PC-3 (cell line): Measurements from ENCODE around the gene TMEM38B. TPM values are rescaled to one million over a fixed set of nuclear protein-coding genes. Genes with fewer than 3 reads are reported as not detected.

Source experiments
- ATAC-seq: fragments of 200-7000 bp; cut with Tn5 transposase; 2 replicates; pipeline ENCODE4 v1.9.1; 2020; ENCODE audit warnings: mild to moderate bottlenecking, moderate library complexity
- BruUV-seq: library from RNA; stranded (reverse); fragments of 400-500 nt; replicated peaks from 2 replicates; lab custom pipeline; 2021; lab: Mats Ljungman, UMichigan
- CTCF ChIA-PET: fragments of 300-600 bp; sonication (Branson Sonifier 250); formaldehyde crosslinking; loops from one replicate; lab custom pipeline; 2022; ENCODE audit warnings: antibody characterized with exemption; lab: Charles Lee
- POLR2A ChIA-PET: fragments of 300-600 bp; sonication (Branson Sonifier 250); formaldehyde crosslinking; loops from one replicate; lab custom pipeline; 2022; ENCODE audit warnings: antibody characterized with exemption; ENCODE audit not compliant: unreplicated experiment; lab: Charles Lee
- DNase-seq: peaks from one replicate; pipeline ENCODE4 v3.0.0-alpha.2; 2015
- H2AFZ ChIP-seq: fragments of 300-600 bp; sonication (generic); 2 replicates; pipeline ENCODE4 v1.6.0; 2016; ENCODE audit warnings: antibody characterized with exemption, low read length
- H3F3A ChIP-seq: fragments of 300-600 bp; sonication (generic); one replicate; pipeline ENCODE4 v1.6.0; 2017; ENCODE audit warnings: antibody characterized with exemption, low read length, control low read depth, mild to moderate bottlenecking; ENCODE audit not compliant: unreplicated experiment
- H3K27ac ChIP-seq: fragments of 300-600 bp; sonication (generic); 2 replicates; pipeline ENCODE4 v1.5.1; 2016; ENCODE audit warnings: mild to moderate bottlenecking, low read length
- H3K27me3 ChIP-seq: fragments of 300-600 bp; sonication (generic); 2 replicates; pipeline ENCODE4 v1.6.1; 2016; ENCODE audit warnings: low read length, mixed read lengths
- H3K36me3 ChIP-seq: fragments of 300-600 bp; sonication (generic); 2 replicates; pipeline ENCODE4 v1.6.1; 2016; ENCODE audit warnings: low read depth, mixed run types, low read length, mixed read lengths
- H3K4me1 ChIP-seq: fragments of 300-600 bp; sonication (generic); 2 replicates; pipeline ENCODE4 v1.5.1; 2016; ENCODE audit warnings: low read length; ENCODE audit not compliant: insufficient read depth
- H3K4me2 ChIP-seq: fragments of 300-600 bp; sonication (generic); 2 replicates; pipeline ENCODE4 v1.6.0; 2016; ENCODE audit warnings: low read length
- H3K4me3 ChIP-seq: fragments of 300-600 bp; sonication (generic); 2 replicates; pipeline ENCODE4 v1.5.1; 2016; ENCODE audit warnings: mild to moderate bottlenecking, low read length, mixed read lengths
- H3K79me2 ChIP-seq: fragments of 300-600 bp; sonication (generic); 2 replicates; pipeline ENCODE4 v1.6.1; 2017; ENCODE audit warnings: low read length, mixed read lengths
- H3K9ac ChIP-seq: fragments of 300-600 bp; sonication (generic); 2 replicates; pipeline ENCODE4 v1.6.0; 2016; ENCODE audit warnings: mild to moderate bottlenecking, low read length
- H3K9me2 ChIP-seq: fragments of 300-600 bp; sonication (generic); replicated peaks from 2 replicates; pipeline ENCODE4 v1.6.1; 2016; ENCODE audit warnings: mixed run types, low read length, mixed read lengths
- H3K9me3 ChIP-seq: fragments of 300-600 bp; sonication (generic); 2 replicates; pipeline ENCODE4 v1.6.1; 2016; ENCODE audit warnings: low read length, mixed read lengths
- H4K20me1 ChIP-seq: fragments of 300-600 bp; sonication (generic); 2 replicates; pipeline ENCODE4 v1.6.1; 2016; ENCODE audit warnings: low read length, mixed read lengths
- CTCF ChIP-seq: fragments of 300-600 bp; sonication (generic); conservative IDR thresholded peaks from 2 replicates; pipeline ENCODE4 v1.5.1; 2017; ENCODE audit warnings: antibody characterized with exemption, low read depth, mild to moderate bottlenecking, low read length
- EZH2 ChIP-seq: fragments of 300-600 bp; sonication (generic); IDR thresholded peaks from one replicate; pipeline ENCODE4 v1.6.1; 2017; ENCODE audit warnings: antibody characterized with exemption, mild to moderate bottlenecking, low read length; ENCODE audit not compliant: unreplicated experiment
- EZH2phosphoT487 ChIP-seq: fragments of 300-600 bp; sonication (generic); IDR thresholded peaks from 2 replicates; pipeline ENCODE4 v1.6.1; 2018; ENCODE audit warnings: mild to moderate bottlenecking, antibody characterized with exemption, low read length, borderline replicate concordance
- intact Hi-C: fragments of 100-400 bp; cut with micrococcal nuclease; formaldehyde crosslinking; loops from 2 replicates; pipeline ENCODE4 v1.9.0; 2023
- total RNA-seq: library from RNA; depleted of rRNA; stranded (reverse); fragments of >200 nt; gene quantifications from 2 replicates; pipeline ENCODE4 v1.2.3, GENCODE V29; 2014

Gene TMEM38B
- total RNA-seq, 1 experiment from 2014 or later = 16.0 TPM

- CTCF ChIA-PET = no interaction called here
- no peaks in the 10 kb centered on the region for H4K20me1 ChIP-seq
- no peak for TF ChIP-seq EZH2
- TF ChIP-seq CTCF = no peak
- no peak for TF ChIP-seq EZH2phosphoT487
- ATAC-seq (peak; percentile 72), DNase-seq (peak; percentile 52)
- H3K27me3 ChIP-seq = no peaks in the 10 kb centered on the region
- H3F3A ChIP-seq = no peaks in the 10 kb centered on the region
- POLR2A ChIA-PET = no interaction called here
- peaks cover 7% of the 10 kb centered on the region; the same call in 1 of the 2 replicates for H3K4me1 ChIP-seq
- peaks cover 49% of the 10 kb centered on the region for H3K79me2 ChIP-seq
- H3K4me3 ChIP-seq = peak overlapping the region; percentile 98
- H3K9me2 ChIP-seq = no peaks in the 10 kb centered on the region
- peak overlapping the region; percentile 90 for H3K4me2 ChIP-seq
- H3K27ac ChIP-seq = no peak overlapping the region
- peak overlapping the region; percentile 66 for H3K9ac ChIP-seq
- no peaks in the 10 kb centered on the region for H3K9me3 ChIP-seq
- peak overlapping the region; percentile 85 for H2AFZ ChIP-seq
- no peaks in the 10 kb centered on the region for H3K36me3 ChIP-seq
- BruUV-seq = TSS peak; percentile 40
- intact Hi-C loops = loop anchor here (1.0 kb wide), 1 partner anchor 23 kb away; no protein-coding TSS in a partner anchor
Observed at GRCh38 chr9:105694848-105695581, 674 bp downstream of the TMEM38B start.

GRCh38 chr9:105696219-105696793 is 2.0 kb downstream of the TMEM38B start:
- peak overlapping the region; percentile 90; the same call in 1 of the 2 replicates for H3K4me2 ChIP-seq
- peaks cover 57% of the 10 kb centered on the region for H3K79me2 ChIP-seq
- H3F3A ChIP-seq = no peaks in the 10 kb centered on the region
- no peak for TF ChIP-seq EZH2
- TF ChIP-seq EZH2phosphoT487 = no peak
- no peak for TF ChIP-seq CTCF
- H3K36me3 ChIP-seq = no peaks in the 10 kb centered on the region
- intact Hi-C loops = no loop called here
- H3K27ac ChIP-seq = no peak overlapping the region
- no peaks in the 10 kb centered on the region for H3K27me3 ChIP-seq
- ChIA-PET POLR2A (no interaction called here), CTCF (no interaction called here)
- no TSS peak for BruUV-seq
- H3K4me1 ChIP-seq = peaks cover 7% of the 10 kb centered on the region; the same call in 1 of the 2 replicates
- no peak overlapping the region for H3K9ac ChIP-seq
- ATAC-seq (no peak), DNase-seq (no peak)
- no peaks in the 10 kb centered on the region for H3K9me2 ChIP-seq
- H3K4me3 ChIP-seq = no peak overlapping the region
- H3K9me3 ChIP-seq = no peaks in the 10 kb centered on the region
- H2AFZ ChIP-seq = no peak overlapping the region
- H4K20me1 ChIP-seq = no peaks in the 10 kb centered on the region
